SH-SY5Y (cell line): ENCODE data around the gene MBD4.

Experiments used
- GATA2 ChIP-seq: IDR thresholded peaks from 2 replicates; pipeline ENCODE4 v1.6.1; 2011; ENCODE audit warnings: mild to moderate bottlenecking, low read depth, low read length
- GATA3 ChIP-seq: IDR thresholded peaks from 2 replicates; pipeline ENCODE4 v1.6.1; 2011; ENCODE audit warnings: low read depth, mild to moderate bottlenecking, low read length, moderate library complexity

DNA sequence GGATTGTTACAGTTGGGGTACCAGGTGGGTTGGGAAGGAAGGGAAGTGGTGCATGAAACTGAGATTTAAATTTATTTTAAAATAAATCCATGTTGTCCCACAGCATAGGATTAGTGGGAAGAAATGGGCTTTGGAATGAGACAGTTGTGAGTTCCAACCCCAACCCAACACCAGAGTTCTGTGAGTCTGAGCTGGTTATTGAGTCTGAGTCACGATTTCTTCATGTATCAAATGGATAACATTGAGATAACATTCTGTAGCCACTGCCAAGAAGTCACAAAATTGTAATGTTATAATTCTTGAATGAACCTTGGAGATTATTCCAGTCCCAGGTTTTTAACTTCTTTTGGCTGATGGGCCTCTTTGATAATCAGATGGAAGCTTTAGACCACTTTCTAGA is 14.0 kb upstream of the MBD4 start:
- no peak for TF ChIP-seq GATA2
- TF ChIP-seq GATA3: no peak
